CD4-positive, alpha-beta T cell (primary cell): ENCODE measurements around the gene GALNT7. TPM values are rescaled to one million over a fixed set of nuclear protein-coding genes. Genes with fewer than 3 reads are reported as not detected.

ENCODE experiments used
- ATAC-seq: fragments of 200-7000 bp; cut with Tn5 transposase; one replicate; pipeline ENCODE4 v1.10.0; 2022; ENCODE audit warnings: mild to moderate bottlenecking; ENCODE audit not compliant: poor library complexity
- CTCF ChIA-PET: fragments of 350-600 bp; sonication (Branson Sonifier 250); formaldehyde crosslinking; loops from one replicate; lab custom pipeline; 2021; ENCODE audit warnings: antibody characterized with exemption, inconsistent platforms; lab: Charles Lee
- POLR2A ChIA-PET: fragments of 350-600 bp; sonication (Branson Sonifier 250); formaldehyde crosslinking; loops from one replicate; lab custom pipeline; 2021; ENCODE audit warnings: antibody characterized with exemption, inconsistent platforms; lab: Charles Lee
- DNase-seq, 14 experiments: peaks; one replicate each; pipeline ENCODE4 v3.0.0-alpha.2; 2013 to 2020; ENCODE audit warnings: mixed read lengths in 2 of 14
- H3K27ac ChIP-seq, 2 donors: one replicate each; pipeline versions ENCODE4 v1.5.1 to v1.7.0; 2013; ENCODE audit warnings: low read length in 2 of 2, low read depth in 1 of 2, mild to moderate bottlenecking in 1 of 2
- H3K27me3 ChIP-seq, 2 experiments: 1 replicate in 1 of 2; 2 replicates in 1 of 2; pipeline versions ENCODE4 v1.6.1 to v1.7.0; 2013; ENCODE audit warnings: low read length in 2 of 2, control low read depth in 1 of 2, mild to moderate bottlenecking in 1 of 2, moderate library complexity in 1 of 2; ENCODE audit not compliant: insufficient read depth in 2 of 2, control insufficient read depth in 1 of 2
- H3K36me3 ChIP-seq: one replicate; pipeline ENCODE4 v1.6.1; 2013; ENCODE audit warnings: low read length, control low read depth; ENCODE audit not compliant: insufficient read depth
- H3K4me1 ChIP-seq: one replicate; pipeline ENCODE4 v1.6.1; 2013; ENCODE audit warnings: low read length, control low read depth; ENCODE audit not compliant: insufficient read depth
- H3K4me3 ChIP-seq: one replicate; pipeline ENCODE4 v1.5.1; 2013; ENCODE audit warnings: mild to moderate bottlenecking, low read length, moderate library complexity
- H3K9me3 ChIP-seq, 2 experiments: 1 replicate in 1 of 2; 2 replicates in 1 of 2; pipeline versions ENCODE4 v1.6.1 to v1.7.0; 2013; ENCODE audit warnings: low read length in 2 of 2, mild to moderate bottlenecking in 2 of 2, control low read depth in 1 of 2, moderate library complexity in 1 of 2; ENCODE audit not compliant: control insufficient read depth in 1 of 2, insufficient read depth in 1 of 2
- H3K27ac Mint-ChIP-seq: one replicate; pipeline ENCODE4 v1.8.0; 2020; ENCODE audit warnings: mixed read lengths
- H3K27me3 Mint-ChIP-seq: one replicate; pipeline ENCODE4 v1.8.0; 2021; ENCODE audit warnings: mixed read lengths
- H3K36me3 Mint-ChIP-seq: one replicate; pipeline ENCODE4 v1.8.0; 2021; ENCODE audit warnings: low read depth, mixed read lengths
- H3K4me1 Mint-ChIP-seq: one replicate; pipeline ENCODE4 v1.8.0; 2021; ENCODE audit warnings: low read depth, mixed read lengths
- H3K4me3 Mint-ChIP-seq: one replicate; pipeline ENCODE4 v1.8.0; 2020; ENCODE audit warnings: mild to moderate bottlenecking, mixed read lengths
- H3K9me3 Mint-ChIP-seq: one replicate; pipeline ENCODE4 v1.8.0; 2020; ENCODE audit warnings: mixed read lengths
- intact Hi-C, 2 experiments: fragments of 100-400 bp; cut with DNase I in 1 of 2; cut with micrococcal nuclease in 1 of 2; formaldehyde crosslinking; loops; one replicate each; pipeline versions ENCODE4 v1.15.1 to v1.9.0; 2023 to 2025; cut with DNase I, micrococcal nuclease
- total RNA-seq, 174 experiments: library from RNA in 2 of 174; stranded (reverse) in 2 of 174; gene quantifications; one replicate each; pipeline ENCODE4 v1.2.3 and lab custom pipeline; 2021 to 2026
- TF ChIP-seq, protein P1 (sequence below): fragments of 200-600 bp; IDR thresholded peaks from one replicate; pipeline ENCODE4 v1.8.0; 2022; ENCODE audit warnings: antibody characterized with exemption, mild to moderate bottlenecking

GALNT7 gene
- total RNA-seq, 2 experiments from 2014 or later: 4.6 to 4.8 TPM

DNA sequence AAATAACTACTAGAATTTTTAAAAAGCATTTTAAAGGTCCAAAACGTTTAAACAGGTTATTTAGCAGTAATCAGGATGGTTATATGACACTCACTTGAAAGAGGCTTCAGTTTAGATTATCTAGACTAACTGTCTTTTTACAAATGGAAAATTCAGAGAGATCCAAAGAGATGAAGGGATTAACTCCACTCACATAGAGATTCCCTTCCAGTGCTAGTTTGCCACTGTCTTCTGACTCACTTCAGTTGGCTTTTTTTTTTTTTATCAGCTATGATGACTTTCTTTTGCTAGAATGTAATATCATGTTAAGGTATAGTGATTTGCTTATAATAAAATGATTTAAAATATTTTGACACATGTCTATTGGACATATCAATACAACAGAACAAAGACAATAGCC lies 43.8 kb downstream of the GALNT7 start:
- H3K36me3 Mint-ChIP-seq: peaks cover 5% of the 10 kb centered on the region
- H3K9me3 Mint-ChIP-seq: no peaks in the 10 kb centered on the region
- intact Hi-C loops: no loop called here
- ChIA-PET POLR2A (no interaction called here), CTCF (no interaction called here)
- Histone ChIP-seq H3K27me3 (no peaks in the 10 kb centered on the region), H3K36me3 (no peaks in the 10 kb centered on the region), H3K27ac (no peak overlapping the region), H3K4me1 (no peaks in the 10 kb centered on the region), H3K9me3 (no peaks in the 10 kb centered on the region), H3K4me3 (no peak overlapping the region)
- no peak overlapping the region for H3K27ac Mint-ChIP-seq
- no peak for DNase-seq
- no peak overlapping the region for H3K4me3 Mint-ChIP-seq
- ATAC-seq: no peak
- H3K27me3 Mint-ChIP-seq: no peaks in the 10 kb centered on the region
- peaks cover 34% of the 10 kb centered on the region for H3K4me1 Mint-ChIP-seq
- TF ChIP-seq, protein P1, sequence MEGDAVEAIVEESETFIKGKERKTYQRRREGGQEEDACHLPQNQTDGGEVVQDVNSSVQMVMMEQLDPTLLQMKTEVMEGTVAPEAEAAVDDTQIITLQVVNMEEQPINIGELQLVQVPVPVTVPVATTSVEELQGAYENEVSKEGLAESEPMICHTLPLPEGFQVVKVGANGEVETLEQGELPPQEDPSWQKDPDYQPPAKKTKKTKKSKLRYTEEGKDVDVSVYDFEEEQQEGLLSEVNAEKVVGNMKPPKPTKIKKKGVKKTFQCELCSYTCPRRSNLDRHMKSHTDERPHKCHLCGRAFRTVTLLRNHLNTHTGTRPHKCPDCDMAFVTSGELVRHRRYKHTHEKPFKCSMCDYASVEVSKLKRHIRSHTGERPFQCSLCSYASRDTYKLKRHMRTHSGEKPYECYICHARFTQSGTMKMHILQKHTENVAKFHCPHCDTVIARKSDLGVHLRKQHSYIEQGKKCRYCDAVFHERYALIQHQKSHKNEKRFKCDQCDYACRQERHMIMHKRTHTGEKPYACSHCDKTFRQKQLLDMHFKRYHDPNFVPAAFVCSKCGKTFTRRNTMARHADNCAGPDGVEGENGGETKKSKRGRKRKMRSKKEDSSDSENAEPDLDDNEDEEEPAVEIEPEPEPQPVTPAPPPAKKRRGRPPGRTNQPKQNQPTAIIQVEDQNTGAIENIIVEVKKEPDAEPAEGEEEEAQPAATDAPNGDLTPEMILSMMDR: no peak

- Histone ChIP-seq H3K4me1 (no peaks in the 10 kb centered on the region), H3K4me3 (no peak overlapping the region), H3K36me3 (no peaks in the 10 kb centered on the region), H3K9me3 (no peaks in the 10 kb centered on the region), H3K27me3 (no peaks in the 10 kb centered on the region), H3K27ac (no peak overlapping the region)
- peaks cover 5% of the 10 kb centered on the region for H3K36me3 Mint-ChIP-seq
- ATAC-seq (no peak), DNase-seq (no peak)
- peaks cover 43% of the 10 kb centered on the region for H3K4me1 Mint-ChIP-seq
- no peaks in the 10 kb centered on the region for H3K27me3 Mint-ChIP-seq
- CTCF ChIA-PET: no interaction called here
- H3K9me3 Mint-ChIP-seq: no peaks in the 10 kb centered on the region
- TF ChIP-seq, protein P1: no peak
- POLR2A ChIA-PET: no interaction called here
- H3K27ac Mint-ChIP-seq: no peak overlapping the region
- H3K4me3 Mint-ChIP-seq: no peak overlapping the region
- intact Hi-C loops: no loop called here
Observed at GRCh38 chr4:173213296-173213695, 44.7 kb downstream of the GALNT7 start.

- Histone ChIP-seq H3K4me1 (no peaks in the 10 kb centered on the region), H3K36me3 (no peaks in the 10 kb centered on the region), H3K9me3 (no peaks in the 10 kb centered on the region), H3K27ac (no peak overlapping the region), H3K27me3 (no peaks in the 10 kb centered on the region), H3K4me3 (no peak overlapping the region)
- Mint-ChIP-seq H3K9me3 (no peaks in the 10 kb centered on the region), H3K27me3 (no peaks in the 10 kb centered on the region), H3K27ac (no peak overlapping the region), H3K4me3 (no peak overlapping the region), H3K36me3 (peaks cover 4% of the 10 kb centered on the region), H3K4me1 (peaks cover 51% of the 10 kb centered on the region)
- DNase-seq (no peak), ATAC-seq (no peak)
- intact Hi-C loops: no loop called here
- ChIA-PET CTCF (no interaction called here), POLR2A (no interaction called here)
- TF ChIP-seq, protein P1: no peak
Observed at GRCh38 chr4:173214231-173214630, 45.6 kb downstream of the GALNT7 start.
